Astrocyte of the spinal cord (primary cell): ENCODE measurements around the gene SLC2A14.

Experiments used
- DNase-seq: peaks from one replicate; pipeline ENCODE4 v3.0.0; 2011; ENCODE audit warnings: low read depth, low spot score
- H3K4me3 ChIP-seq: 2 replicates; pipeline ENCODE4 v1.5.1; 2011; ENCODE audit warnings: low read depth, mild to moderate bottlenecking, low read length, moderate library complexity
- in situ Hi-C: cut with HindIII; loops from 2 replicates; pipeline ENCODE4 v1.10.0; 2017; ENCODE audit warnings: low sequenced_read_pairs
- TF ChIP-seq, protein P1 (sequence below): IDR thresholded peaks from 2 replicates; pipeline ENCODE4 v1.5.1; 2012; ENCODE audit warnings: low read depth, mild to moderate bottlenecking, low read length, inconsistent platforms

SLC2A14 gene

DNA sequence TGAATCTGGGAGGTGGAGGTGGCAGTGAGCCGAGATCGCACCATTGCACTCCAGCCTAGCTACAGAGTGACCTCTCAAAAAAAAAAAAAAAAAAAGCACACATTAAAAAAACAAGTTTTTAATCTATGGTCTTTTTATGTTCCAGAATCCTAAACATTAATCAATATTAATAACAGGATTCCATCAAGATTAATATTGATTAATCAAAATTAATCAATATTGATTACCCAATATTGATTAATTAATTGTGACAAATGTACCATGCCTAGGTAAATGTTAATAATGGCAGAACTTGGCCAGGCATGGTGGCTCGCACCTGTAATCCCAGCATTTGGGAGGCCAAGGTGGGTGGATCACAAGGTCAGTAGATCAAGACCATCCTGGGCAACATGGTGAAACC is 91.4 kb downstream of the SLC2A14 start:
- H3K4me3 ChIP-seq: no peak overlapping the region
- no peak for DNase-seq
- TF ChIP-seq, protein P1, sequence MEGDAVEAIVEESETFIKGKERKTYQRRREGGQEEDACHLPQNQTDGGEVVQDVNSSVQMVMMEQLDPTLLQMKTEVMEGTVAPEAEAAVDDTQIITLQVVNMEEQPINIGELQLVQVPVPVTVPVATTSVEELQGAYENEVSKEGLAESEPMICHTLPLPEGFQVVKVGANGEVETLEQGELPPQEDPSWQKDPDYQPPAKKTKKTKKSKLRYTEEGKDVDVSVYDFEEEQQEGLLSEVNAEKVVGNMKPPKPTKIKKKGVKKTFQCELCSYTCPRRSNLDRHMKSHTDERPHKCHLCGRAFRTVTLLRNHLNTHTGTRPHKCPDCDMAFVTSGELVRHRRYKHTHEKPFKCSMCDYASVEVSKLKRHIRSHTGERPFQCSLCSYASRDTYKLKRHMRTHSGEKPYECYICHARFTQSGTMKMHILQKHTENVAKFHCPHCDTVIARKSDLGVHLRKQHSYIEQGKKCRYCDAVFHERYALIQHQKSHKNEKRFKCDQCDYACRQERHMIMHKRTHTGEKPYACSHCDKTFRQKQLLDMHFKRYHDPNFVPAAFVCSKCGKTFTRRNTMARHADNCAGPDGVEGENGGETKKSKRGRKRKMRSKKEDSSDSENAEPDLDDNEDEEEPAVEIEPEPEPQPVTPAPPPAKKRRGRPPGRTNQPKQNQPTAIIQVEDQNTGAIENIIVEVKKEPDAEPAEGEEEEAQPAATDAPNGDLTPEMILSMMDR: no peak
- in situ Hi-C loops: no loop called here

DNA sequence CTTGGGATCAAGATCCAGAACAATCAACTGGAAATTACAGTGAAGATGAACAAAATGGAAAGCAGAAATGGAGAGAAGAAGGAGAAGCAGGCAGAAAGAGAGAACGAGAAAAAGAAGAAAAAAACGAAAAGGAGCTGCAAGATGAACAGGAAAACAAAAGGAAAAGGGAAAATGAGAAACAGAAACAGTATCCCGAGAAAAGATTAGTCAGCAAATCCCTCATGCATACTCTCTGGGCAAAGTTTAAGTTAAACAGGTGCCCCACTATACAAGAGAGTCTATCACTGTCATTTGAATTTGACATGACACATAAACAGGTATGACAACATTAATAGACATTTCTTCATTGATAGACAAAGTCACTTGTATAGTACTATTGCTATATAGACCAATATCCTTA is 102.7 kb downstream of the SLC2A14 start:
- DNase-seq: no peak
- in situ Hi-C loops: no loop called here
- no peak overlapping the region for H3K4me3 ChIP-seq
- TF ChIP-seq, protein P1: no peak
